Testis (tissue), 2 donors: ENCODE results near the gene BCAS3.

Experiments
- POLR2A ChIP-seq: fragments of 450-650 bp; IDR thresholded peaks from one replicate; pipeline ENCODE4 v1.6.1; 2017; ENCODE audit warnings: antibody characterized with exemption, mild to moderate bottlenecking, moderate library complexity
- TF ChIP-seq, protein P1 (sequence below), 3 experiments: fragments of 450-650 bp in 2 of 3; fragments of 200-600 bp in 1 of 3; sonication (generic) in 1 of 3; IDR thresholded peaks; one replicate each; pipeline ENCODE4 v1.5.1; 2016 to 2019; ENCODE audit warnings: antibody characterized with exemption in 3 of 3, mild to moderate bottlenecking in 2 of 3, moderate library complexity in 1 of 3

DNA sequence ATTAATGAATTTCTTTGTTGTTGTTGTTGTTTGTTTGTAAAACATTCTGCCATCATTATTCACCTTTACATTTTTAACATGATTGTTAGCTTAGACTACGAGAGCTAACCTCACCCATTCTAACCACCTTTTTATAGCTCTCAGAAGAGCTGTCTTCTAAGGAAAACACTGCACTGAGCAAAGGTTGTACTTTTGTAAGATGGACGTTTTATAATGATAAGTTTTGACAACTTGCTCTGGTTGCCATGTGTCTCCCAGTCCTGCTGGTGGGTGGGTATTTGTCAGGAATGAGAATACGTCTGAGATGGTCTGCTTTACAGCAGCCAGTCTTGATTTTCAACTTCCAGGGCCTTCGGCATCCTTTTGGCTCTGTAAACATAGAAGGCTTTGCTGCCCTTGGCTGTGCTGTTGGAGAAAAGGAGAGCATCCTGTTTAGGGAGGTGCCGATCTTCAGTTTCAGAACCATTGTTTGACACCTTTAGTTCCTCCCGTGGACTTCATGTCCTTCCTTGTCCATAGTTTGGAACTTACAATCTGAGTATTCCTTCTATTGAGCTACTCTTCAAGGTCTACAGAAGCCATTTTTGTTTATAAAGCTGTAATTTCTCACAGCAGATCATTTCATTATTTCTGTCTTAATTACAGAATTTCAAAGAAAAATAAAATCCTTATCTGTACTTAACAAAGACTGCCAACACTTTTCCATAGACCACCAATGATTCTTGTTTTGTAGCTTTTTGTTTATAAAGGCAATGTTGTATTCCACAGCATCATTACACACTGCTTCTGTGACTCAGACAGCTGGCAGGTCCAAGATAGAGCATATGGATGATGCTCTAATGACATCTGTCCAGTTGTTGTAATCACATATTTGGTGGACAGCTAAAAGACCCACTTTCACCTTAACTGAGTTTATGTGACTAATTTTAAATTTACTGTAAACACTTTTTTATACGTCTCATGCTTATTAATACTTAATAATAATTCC, 451.9 kb downstream of the BCAS3 start:
- TF ChIP-seq, protein P1, sequence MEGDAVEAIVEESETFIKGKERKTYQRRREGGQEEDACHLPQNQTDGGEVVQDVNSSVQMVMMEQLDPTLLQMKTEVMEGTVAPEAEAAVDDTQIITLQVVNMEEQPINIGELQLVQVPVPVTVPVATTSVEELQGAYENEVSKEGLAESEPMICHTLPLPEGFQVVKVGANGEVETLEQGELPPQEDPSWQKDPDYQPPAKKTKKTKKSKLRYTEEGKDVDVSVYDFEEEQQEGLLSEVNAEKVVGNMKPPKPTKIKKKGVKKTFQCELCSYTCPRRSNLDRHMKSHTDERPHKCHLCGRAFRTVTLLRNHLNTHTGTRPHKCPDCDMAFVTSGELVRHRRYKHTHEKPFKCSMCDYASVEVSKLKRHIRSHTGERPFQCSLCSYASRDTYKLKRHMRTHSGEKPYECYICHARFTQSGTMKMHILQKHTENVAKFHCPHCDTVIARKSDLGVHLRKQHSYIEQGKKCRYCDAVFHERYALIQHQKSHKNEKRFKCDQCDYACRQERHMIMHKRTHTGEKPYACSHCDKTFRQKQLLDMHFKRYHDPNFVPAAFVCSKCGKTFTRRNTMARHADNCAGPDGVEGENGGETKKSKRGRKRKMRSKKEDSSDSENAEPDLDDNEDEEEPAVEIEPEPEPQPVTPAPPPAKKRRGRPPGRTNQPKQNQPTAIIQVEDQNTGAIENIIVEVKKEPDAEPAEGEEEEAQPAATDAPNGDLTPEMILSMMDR (IDR thresholded peaks at IDR 0.05) = no peak
- TF ChIP-seq POLR2A = no peak
